Measurements from ENCODE around the gene MRPS27. TPM values are rescaled to one million over a fixed set of nuclear protein-coding genes. Genes with fewer than 3 reads are reported as not detected.

MRPS27 gene
- polyA plus RNA-seq, 3 donors = 70.7 to 72.2 (median 71.1) TPM

DNA sequence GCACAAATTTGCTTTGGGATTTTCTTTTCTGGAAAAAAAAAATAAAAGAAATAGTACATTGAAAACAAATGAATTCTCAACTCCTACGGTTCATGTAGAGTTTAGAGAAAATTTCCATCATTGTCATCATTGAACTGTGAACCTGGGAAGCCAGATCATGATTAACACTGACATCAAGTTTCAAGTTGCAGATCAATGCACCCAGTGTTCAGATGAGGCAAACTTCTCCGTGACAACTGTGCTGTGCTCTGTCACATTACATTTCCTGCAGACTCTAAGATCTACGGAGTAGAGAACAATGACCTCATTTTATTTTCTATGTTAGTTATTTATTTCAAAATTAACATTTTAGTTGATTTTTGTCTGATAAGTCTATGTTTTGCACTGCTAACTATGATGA, 113.0 kb downstream of the MRPS27 start:
- DNase-seq (ENCODE audit: low read depth in 3 of 3, low spot score in 2 of 3) = no peak

DNA sequence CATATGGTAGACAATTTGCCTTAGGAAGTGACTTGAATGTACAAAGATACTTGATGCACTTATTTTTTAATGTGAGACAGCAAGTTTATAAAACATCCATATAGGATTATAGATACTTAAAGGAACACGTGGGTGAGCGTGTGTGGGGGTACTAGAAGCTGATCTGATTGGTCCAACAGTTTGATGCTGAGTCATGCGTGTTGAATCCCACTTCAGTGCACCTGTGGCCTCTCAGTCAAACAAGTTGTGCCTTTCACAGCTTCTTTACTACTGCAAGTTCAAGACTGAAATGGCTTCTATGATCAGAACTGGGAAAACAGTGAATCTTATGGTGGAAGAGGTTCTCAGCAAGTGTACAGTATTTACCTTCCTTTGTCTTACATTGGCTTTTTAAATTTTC, 113.9 kb downstream of the MRPS27 start:
- DNase-seq (ENCODE audit: low read depth in 3 of 3, low spot score in 2 of 3) = no peak

DNA sequence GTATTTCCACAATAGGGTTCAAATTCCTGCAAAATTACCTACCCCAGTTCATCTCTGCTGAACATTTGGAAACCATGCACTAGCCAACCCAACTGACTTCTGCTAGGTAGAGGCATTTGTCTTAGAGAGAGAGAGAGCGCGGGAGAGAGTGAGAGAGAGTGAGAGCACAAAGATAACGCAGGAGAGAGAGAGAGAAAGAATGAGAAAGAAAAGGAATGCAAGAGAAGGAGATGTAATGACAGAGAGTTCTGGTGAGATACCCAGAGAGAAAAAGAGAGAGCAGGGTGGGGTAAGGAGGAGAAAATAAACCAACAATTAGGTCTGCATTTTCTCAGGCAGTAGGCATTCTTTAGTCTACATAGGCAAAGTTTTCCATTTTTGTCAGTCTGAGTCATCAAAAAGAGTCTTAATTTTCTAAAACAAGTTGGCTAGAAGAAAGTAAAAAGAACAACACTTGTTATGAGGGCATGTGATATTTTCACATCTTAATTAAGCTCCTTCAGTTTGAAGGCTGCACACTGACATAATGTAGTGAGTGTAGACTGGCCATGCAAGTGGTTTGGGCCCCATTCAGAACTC, 114.5 kb downstream of the MRPS27 start:
- no peak for DNase-seq (ENCODE audit: low read depth in 3 of 3, low spot score in 2 of 3)

DNA sequence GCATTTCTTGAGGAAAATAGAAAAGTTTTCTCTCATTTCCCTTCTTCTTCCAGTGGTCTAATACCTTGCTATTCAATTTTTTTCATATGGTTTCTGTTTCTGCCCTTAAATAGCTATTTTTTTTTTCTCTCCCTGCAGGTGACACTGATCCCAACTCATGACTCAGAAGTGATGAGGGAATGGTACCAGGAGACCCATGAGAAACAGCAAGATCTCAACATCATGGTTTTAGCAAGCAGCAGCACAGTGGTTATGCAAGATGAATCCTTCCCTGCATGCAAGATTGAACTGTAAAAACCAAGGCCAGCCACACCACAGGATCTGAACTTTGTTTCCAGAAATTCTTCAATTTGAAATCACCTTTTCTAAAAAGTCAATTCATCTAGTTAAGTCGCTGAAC, 115.1 kb downstream of the MRPS27 start:
- no peak for DNase-seq (ENCODE audit: low read depth in 3 of 3, low spot score in 2 of 3)

DNA sequence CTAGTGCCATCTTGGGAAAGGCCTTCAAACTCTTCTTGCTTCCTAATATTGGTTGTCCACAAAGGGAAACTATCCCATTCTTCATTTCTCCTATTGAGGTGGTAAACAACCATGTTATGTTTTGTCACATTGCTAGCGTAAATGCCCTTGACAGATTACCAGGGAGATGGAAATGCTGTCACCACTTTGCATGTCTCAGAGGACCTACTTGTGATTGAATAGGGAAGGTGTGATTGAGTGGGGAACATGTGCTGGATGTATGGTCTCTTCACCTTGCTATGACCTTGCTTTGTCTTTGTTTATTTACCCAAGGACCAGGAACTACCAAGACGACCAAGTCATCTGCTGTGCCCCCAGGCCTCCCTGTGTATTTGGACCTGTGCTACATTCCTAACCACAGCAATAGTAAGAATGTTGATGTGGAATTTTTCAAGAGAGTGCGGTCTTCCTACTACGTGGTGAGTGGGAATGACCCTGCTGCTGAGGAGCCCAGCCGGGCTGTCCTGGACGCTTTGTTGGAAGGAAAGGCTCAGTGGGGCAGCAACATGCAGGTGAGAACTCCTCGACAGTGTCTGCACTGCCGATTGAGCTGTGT, 116.7 kb downstream of the MRPS27 start:
- DNase-seq (ENCODE audit: low read depth in 3 of 3, low spot score in 2 of 3) = no peak

DNA sequence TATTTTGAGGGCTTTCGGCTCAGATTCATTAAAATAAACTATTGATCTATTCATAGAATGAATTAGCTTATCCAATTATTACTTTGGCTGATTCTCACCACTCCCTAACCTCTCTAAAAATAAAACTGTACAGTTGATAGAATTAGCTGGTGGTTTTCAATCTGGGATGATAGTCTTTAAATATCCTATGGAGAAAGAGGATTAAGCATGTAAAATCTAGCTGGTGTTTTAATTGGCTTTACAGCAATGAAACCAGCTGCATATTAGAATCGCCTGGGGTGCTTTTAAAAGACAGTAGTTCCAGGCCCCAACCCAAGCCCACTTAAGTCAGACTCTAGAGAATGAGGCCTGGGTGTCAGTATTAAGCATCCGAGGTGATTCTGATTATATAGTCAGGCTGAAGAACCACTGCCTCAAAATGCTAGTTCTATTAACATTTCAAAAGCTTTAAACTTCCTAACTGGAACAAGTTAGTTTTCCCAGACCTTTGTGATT, 117.7 kb downstream of the MRPS27 start:
- DNase-seq (ENCODE audit: low read depth in 3 of 3, low spot score in 2 of 3) = no peak

DNA sequence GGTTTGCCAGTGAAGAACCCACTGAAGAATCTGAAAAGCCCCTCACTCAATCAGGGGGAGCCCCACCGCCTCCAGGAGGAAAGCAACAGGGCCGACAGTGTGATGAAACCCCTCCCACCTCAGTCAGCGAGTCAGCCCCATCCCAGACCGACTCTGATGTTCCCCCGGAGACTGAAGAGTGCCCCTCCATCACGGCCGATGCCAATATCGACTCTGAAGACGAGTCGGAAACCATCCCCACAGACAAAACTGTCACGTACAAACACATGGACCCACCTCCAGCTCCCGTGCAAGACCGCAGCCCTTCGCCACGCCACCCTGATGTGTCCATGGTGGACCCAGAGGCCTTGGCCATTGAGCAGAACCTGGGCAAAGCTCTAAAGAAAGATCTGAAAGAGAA, 120.4 kb downstream of the MRPS27 start:
- no peak for DNase-seq (ENCODE audit: low read depth in 3 of 3, low spot score in 2 of 3)

DNA sequence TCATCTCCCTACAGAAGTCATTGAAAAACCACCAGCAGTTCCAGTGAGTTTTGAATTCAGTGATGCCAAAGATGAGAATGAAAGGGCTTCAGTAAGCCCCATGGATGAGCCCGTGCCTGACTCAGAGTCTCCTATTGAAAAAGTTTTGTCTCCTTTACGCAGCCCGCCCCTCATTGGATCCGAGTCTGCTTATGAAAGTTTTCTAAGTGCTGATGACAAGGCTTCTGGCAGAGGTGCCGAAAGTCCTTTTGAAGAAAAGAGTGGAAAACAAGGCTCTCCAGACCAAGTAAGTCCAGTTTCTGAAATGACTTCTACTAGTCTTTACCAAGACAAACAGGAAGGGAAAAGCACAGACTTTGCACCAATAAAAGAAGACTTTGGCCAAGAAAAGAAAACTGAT, 122.6 kb downstream of the MRPS27 start:
- no peak for DNase-seq (ENCODE audit: low read depth in 3 of 3, low spot score in 2 of 3)

DNA sequence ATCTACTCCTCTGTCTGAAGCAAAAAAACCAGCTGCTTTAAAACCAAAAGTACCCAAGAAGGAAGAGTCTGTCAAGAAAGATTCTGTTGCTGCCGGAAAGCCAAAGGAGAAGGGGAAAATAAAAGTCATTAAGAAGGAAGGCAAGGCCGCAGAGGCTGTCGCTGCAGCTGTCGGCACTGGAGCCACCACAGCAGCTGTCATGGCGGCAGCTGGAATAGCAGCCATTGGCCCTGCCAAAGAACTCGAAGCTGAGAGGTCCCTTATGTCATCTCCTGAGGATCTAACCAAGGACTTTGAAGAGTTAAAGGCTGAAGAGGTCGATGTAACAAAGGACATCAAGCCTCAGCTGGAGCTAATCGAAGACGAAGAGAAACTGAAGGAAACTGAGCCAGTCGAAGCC, 124.5 kb downstream of the MRPS27 start:
- DNase-seq (ENCODE audit: low read depth in 3 of 3, low spot score in 2 of 3) = no peak

DNA sequence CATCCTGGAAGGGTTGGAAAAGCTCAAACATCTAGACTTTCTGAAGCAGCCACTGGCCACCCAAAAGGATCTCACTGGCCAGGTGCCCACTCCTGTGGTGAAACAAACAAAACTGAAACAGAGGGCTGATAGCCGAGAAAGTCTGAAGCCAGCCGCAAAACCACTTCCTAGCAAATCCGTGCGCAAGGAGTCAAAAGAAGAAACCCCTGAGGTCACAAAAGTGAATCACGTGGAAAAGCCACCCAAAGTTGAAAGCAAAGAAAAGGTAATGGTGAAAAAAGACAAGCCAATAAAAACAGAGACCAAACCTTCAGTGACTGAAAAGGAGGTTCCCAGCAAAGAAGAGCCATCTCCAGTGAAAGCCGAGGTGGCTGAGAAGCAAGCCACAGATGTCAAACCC, 125.2 kb downstream of the MRPS27 start:
- DNase-seq (ENCODE audit: low read depth in 3 of 3, low spot score in 2 of 3) = no peak

DNA sequence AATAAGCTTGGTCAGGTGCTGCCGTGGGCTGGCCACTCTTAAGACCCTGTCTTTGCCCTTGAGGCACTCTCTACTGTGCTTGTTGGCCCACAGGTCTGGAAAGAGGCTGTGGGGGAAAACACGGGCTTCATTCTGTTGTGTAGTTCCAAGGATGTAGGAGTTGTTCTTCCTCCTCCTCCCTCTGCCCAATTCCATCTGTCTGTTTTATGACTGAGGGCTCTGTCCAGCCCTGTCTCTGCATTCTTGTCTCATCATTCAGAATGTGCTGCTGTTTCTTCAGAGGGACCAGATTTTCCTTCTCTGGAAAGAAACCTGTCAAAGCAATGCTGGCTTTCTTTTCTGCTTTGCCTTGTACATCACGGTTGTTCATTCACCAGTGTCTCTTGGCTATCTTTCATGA, 128.6 kb downstream of the MRPS27 start:
- DNase-seq (ENCODE audit: low read depth in 3 of 3, low spot score in 2 of 3) = no peak

DNA sequence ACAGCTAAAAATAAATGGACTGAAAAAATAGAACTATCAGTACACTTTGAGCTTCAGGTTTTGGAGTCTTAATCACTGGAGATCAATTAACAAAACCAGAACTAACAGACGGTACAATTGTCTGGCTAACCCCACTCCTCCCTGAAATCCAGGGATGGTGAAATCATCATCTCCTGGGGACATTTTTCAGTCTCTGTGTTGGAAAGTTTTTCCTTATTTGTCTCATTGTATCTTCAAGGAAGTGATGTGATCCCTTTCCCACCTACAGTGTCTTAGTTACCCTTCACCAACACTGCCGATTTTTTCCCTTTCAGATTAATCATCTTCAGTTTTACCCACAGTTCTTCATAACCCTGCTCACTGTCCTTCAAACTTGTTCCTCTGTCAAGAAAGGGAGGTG, 130.9 kb downstream of the MRPS27 start:
- DNase-seq (ENCODE audit: low read depth in 3 of 3, low spot score in 2 of 3) = no peak

DNA sequence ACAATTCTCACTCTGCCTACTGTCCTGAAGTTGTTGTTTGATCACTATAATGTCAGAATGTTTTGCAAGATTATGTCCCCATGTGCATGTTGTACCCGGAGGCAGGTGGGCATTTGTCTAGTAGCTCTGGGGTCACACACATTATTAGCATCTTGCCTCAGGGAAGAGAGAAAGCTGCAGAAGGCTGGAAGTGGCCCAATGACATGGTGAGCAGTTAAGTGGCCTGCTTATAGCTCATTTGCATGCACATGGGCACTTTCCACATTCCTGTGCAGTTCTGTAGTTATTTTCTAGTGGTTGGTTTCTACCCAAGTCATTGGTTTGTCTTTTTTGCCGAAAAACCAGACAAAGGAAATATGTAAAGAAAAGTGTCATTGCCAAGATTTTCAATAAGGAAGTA, 131.9 kb downstream of the MRPS27 start:
- DNase-seq (ENCODE audit: low read depth in 3 of 3, low spot score in 2 of 3) = no peak

DNA sequence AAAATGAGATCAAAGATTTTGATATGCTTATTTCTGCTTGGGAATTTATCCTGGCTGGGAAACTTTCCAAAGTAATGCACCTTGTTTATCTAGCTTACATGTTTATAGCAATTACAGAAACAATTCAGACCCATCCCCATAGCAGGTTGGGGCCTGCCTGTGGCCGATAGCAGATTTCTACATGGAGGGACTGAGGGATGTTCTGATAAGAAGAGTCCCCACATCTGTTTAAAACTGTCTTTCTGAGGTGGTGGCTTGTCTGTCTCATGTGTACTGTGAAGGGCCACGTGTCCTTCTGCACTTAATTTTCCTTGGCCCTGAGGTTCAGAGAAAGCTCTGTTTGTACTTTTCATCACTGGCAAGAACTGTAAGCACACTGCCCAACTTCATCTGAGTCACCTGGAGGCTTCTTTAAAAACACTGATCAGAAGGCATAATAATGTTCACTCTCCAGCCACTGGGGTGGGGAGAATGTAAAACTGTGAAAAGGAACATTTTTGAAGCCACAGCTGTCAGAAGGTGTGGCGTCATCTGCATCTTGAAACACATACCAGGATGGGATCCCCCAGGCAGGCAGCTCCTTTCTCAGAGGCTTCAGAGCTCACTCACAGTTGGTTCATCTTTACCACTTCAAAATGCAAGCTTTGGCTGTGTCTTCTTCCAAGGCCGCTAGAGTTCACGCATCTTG, 132.5 kb downstream of the MRPS27 start:
- no peak for DNase-seq (ENCODE audit: low read depth in 3 of 3, low spot score in 2 of 3)

DNA sequence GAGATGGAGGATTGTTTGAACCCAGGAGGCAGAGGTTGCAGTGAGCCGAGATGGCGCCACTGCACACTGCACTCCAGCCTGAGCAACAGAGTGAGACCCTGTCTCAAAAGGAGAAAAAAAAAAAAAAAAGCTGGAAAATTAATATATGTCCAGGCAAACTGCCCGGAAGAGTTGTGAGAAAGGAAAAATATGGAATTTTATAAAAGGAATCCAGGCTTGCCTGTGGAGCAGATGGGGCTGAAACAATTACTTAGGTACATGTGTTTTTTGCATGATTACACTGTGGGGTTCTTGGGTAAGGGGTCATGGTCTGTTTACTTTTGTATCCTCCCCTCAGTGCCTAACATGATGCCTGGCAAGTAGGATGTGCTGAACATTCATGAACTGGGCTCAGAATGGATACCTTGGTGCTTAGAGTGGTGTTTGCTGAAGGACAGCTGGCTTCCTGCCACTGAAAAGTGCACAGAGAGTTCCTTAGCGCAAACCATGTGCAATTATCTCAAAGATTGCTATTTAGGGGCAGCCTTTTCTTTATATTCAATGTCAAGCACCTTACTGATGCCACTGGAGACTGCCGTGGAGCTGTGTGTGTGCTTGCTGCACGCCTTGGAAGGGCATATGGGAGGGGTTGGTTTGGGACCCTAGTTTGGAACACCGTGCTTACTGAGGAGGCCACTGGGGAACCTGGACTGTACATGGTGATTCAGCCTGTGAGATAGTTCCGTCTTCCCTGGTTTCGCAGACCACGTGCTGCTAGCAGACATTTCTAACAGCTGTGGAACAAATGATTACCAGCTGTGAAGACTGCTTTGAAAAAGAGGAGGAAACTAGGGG, 134.3 kb downstream of the MRPS27 start:
- DNase-seq (ENCODE audit: low read depth in 3 of 3, low spot score in 2 of 3) = no peak

DNA sequence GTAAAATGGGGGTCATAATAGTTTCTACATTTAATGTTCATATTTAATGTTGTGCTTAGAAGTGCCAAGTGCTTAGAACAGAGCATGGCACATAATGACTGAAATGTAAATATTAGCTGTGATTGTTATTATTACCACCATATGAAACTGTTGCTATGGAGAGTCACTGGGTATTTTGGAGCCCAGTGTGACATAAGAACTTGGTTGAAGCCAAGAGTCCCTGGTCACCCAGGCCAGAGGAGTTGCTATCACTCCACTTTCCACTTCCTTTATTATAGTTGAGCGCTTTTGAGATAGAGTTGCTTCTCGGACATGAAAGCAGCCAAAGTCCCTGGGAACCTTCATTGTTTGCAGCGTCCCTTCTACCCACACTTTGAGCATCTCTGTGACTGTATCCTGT, 135.6 kb downstream of the MRPS27 start:
- no peak for DNase-seq (ENCODE audit: low read depth in 3 of 3, low spot score in 2 of 3)

DNA sequence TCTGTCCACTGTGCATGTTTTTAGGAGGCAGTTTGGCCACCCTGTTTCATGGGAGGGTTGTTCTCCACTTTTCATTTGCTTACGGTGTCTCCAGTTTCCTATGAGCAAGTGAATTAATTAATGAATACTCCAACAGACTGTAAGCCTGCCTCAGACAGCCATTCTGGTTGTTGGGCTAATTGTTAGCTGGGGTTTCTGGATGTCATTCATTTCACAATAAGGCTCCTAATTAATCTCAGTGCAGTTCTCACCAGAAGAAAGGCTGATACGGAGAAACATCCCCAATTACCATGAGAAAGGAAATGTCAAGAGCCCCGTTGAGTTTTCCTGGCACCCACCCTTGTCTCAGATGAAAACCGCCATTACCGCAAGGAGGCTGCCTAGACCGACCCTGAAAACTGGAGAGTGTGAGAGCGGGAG, 136.9 kb downstream of the MRPS27 start:
- no peak for DNase-seq (ENCODE audit: low read depth in 3 of 3, low spot score in 2 of 3)

DNA sequence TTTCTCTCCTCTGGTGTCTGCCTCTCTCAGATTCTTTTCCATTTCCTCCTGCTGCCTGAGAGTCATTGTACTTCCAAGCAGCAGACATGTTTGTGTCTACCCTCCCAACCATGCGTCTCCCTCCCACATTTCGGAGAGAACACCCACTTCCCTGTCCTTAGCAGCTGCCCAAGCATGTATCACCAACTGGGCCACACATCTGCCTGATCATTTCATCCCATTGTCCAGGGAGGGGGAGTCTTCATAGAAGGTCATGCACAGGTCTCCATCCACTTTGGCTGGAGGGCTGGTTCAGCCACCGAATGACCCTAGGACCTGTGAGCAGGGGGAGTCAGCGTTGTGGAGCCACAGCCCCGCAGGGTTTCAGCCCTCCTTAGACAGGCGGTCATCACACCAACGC, 137.4 kb downstream of the MRPS27 start:
- DNase-seq (ENCODE audit: low read depth in 3 of 3, low spot score in 2 of 3) = no peak

DNA sequence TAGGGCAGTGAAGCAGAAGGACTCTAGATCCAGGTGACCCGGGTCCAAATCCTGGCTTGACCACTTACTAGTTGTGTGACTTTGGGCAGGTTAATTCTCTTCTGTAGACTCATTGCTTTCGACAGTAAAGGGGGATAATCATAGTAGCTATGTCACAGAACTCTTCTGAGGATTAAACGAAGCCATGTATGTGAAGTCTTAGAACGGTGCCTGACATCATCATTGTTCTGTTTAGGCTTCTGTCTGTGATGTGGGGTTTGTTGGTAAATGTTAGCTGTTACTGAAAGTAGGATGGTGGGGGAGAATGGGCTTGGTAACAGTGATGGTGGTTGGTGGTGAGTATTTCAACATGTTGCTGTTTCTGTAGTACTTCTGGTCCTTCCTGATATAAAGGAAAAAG, 139.1 kb downstream of the MRPS27 start:
- no peak for DNase-seq (ENCODE audit: low read depth in 3 of 3, low spot score in 2 of 3)

DNA sequence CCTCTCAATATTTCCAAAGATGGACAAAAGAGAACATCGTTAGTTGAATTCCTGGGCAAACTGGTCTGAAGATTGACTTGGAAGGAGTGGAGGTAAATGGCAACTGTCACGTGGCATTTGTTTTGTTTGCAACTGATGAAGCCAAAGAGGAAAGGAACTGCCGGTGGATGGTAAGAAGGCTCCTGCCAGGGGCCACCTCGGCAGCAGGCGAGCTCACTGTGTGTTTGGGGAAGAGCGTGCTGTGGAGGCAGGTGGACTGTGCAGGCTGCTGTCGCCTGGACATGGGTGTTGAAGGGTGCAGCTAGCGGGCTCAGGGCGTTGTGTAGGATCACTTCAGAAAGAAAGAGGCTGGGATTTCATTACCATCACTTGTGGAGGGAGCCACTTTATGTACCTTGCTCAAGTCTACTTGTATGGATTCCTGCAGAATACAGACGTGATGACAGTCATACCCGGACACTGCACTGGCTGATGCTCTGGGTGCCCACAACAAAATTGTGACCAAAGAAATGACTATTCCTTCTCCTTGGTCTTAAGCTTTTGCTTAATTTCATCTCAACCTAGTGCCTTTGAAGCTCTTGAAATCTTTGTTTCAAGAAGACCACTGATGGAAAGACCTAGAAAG, 140.1 kb downstream of the MRPS27 start:
- no peak for DNase-seq (ENCODE audit: low read depth in 3 of 3, low spot score in 2 of 3)

Measured in right renal cortex interstitium (tissue), 3 donors.